Activated naive CD8-positive, alpha-beta T cell (primary cell): Measurements from ENCODE around the gene RAB40B.

Source experiments
- H3K27ac Mint-ChIP-seq: one replicate; pipeline ENCODE4 v1.8.0; 2021; ENCODE audit warnings: mixed read lengths
- H3K27me3 Mint-ChIP-seq: one replicate; pipeline ENCODE4 v1.8.0; 2021; ENCODE audit warnings: mixed read lengths
- H3K36me3 Mint-ChIP-seq: one replicate; pipeline ENCODE4 v1.8.0; 2021; ENCODE audit warnings: mixed read lengths
- H3K4me1 Mint-ChIP-seq: one replicate; pipeline ENCODE4 v1.8.0; 2021; ENCODE audit warnings: low read depth, mixed read lengths
- H3K4me3 Mint-ChIP-seq: one replicate; pipeline ENCODE4 v1.8.0; 2021; ENCODE audit warnings: mild to moderate bottlenecking, mixed read lengths
- H3K9me3 Mint-ChIP-seq: one replicate; pipeline ENCODE4 v1.8.0; 2021; ENCODE audit warnings: low read depth, mixed read lengths

Gene RAB40B

GRCh38 chr17:82703036-82703745 is 4.7 kb upstream of the RAB40B start:
- Mint-ChIP-seq H3K36me3 (no peaks in the 10 kb centered on the region), H3K4me3 (no peak overlapping the region), H3K9me3 (no peaks in the 10 kb centered on the region), H3K27me3 (no peaks in the 10 kb centered on the region), H3K27ac (no peak overlapping the region), H3K4me1 (peaks cover 7% of the 10 kb centered on the region)

- H3K4me1 Mint-ChIP-seq = peaks cover 7% of the 10 kb centered on the region
- H3K27ac Mint-ChIP-seq = no peak overlapping the region
- H3K27me3 Mint-ChIP-seq = no peaks in the 10 kb centered on the region
- no peaks in the 10 kb centered on the region for H3K9me3 Mint-ChIP-seq
- H3K4me3 Mint-ChIP-seq = no peak overlapping the region
- H3K36me3 Mint-ChIP-seq = no peaks in the 10 kb centered on the region
These were observed 3.9 kb upstream of the RAB40B start for GRCh38 chr17:82702231-82702927.

GRCh38 chr17:82699551-82699950 is 1.1 kb upstream of the RAB40B start:
- H3K9me3 Mint-ChIP-seq = peaks cover 1% of the 10 kb centered on the region
- peaks cover 4% of the 10 kb centered on the region for H3K36me3 Mint-ChIP-seq
- no peak overlapping the region for H3K27ac Mint-ChIP-seq
- peak overlapping the region; percentile 85 for H3K4me3 Mint-ChIP-seq
- H3K27me3 Mint-ChIP-seq = no peaks in the 10 kb centered on the region
- peaks cover 9% of the 10 kb centered on the region for H3K4me1 Mint-ChIP-seq

GRCh38 chr17:82698974-82699442 is 510 bp upstream of the RAB40B start:
- Mint-ChIP-seq H3K36me3 (peaks cover 6% of the 10 kb centered on the region), H3K4me1 (peaks cover 9% of the 10 kb centered on the region), H3K9me3 (peaks cover 5% of the 10 kb centered on the region), H3K4me3 (peak overlapping the region; percentile 85), H3K27ac (no peak overlapping the region), H3K27me3 (no peaks in the 10 kb centered on the region)

GRCh38 chr17:82697808-82698064 is 762 bp downstream of the RAB40B start:
- Mint-ChIP-seq H3K4me1 (peaks cover 9% of the 10 kb centered on the region), H3K9me3 (peaks cover 5% of the 10 kb centered on the region), H3K4me3 (peak overlapping the region; percentile 27), H3K36me3 (peaks cover 9% of the 10 kb centered on the region), H3K27me3 (no peaks in the 10 kb centered on the region), H3K27ac (no peak overlapping the region)

GRCh38 chr17:82696916-82697807 is 1.3 kb downstream of the RAB40B start:
- H3K36me3 Mint-ChIP-seq = peaks cover 9% of the 10 kb centered on the region
- H3K4me3 Mint-ChIP-seq = peak overlapping the region; percentile 44
- no peaks in the 10 kb centered on the region for H3K27me3 Mint-ChIP-seq
- peaks cover 9% of the 10 kb centered on the region for H3K4me1 Mint-ChIP-seq
- peaks cover 5% of the 10 kb centered on the region for H3K9me3 Mint-ChIP-seq
- no peak overlapping the region for H3K27ac Mint-ChIP-seq

- Mint-ChIP-seq H3K4me1 (peaks cover 11% of the 10 kb centered on the region), H3K27ac (no peak overlapping the region), H3K9me3 (peaks cover 5% of the 10 kb centered on the region), H3K27me3 (no peaks in the 10 kb centered on the region), H3K36me3 (peaks cover 9% of the 10 kb centered on the region), H3K4me3 (no peak overlapping the region)
These were observed 2.2 kb downstream of the RAB40B start for GRCh38 chr17:82696259-82696658.

GRCh38 chr17:82694647-82695046 is 3.9 kb downstream of the RAB40B start:
- H3K36me3 Mint-ChIP-seq = peaks cover 12% of the 10 kb centered on the region
- no peaks in the 10 kb centered on the region for H3K27me3 Mint-ChIP-seq

GRCh38 chr17:82693168-82693867 is 5.2 kb downstream of the RAB40B start:
- H3K27me3 Mint-ChIP-seq = no peaks in the 10 kb centered on the region
- peaks cover 5% of the 10 kb centered on the region for H3K4me1 Mint-ChIP-seq
- H3K36me3 Mint-ChIP-seq = peaks cover 12% of the 10 kb centered on the region
- no peak overlapping the region for H3K4me3 Mint-ChIP-seq
- peaks cover 5% of the 10 kb centered on the region for H3K9me3 Mint-ChIP-seq
- H3K27ac Mint-ChIP-seq = no peak overlapping the region

More at GRCh38 chr17:82694647-82695046, 3.9 kb downstream of the RAB40B start:
- H3K4me1 Mint-ChIP-seq = peaks cover 11% of the 10 kb centered on the region
- peak overlapping the region; percentile 4 for H3K4me3 Mint-ChIP-seq
- no peak overlapping the region for H3K27ac Mint-ChIP-seq
- peaks cover 5% of the 10 kb centered on the region for H3K9me3 Mint-ChIP-seq

- peaks cover 5% of the 10 kb centered on the region for H3K4me1 Mint-ChIP-seq
- no peaks in the 10 kb centered on the region for H3K27me3 Mint-ChIP-seq
- H3K4me3 Mint-ChIP-seq = no peak overlapping the region
- H3K9me3 Mint-ChIP-seq = peaks cover 5% of the 10 kb centered on the region
- H3K27ac Mint-ChIP-seq = no peak overlapping the region
- H3K36me3 Mint-ChIP-seq = peaks cover 12% of the 10 kb centered on the region
These were observed 6.2 kb downstream of the RAB40B start for GRCh38 chr17:82692268-82692667.

- Mint-ChIP-seq H3K4me3 (peak overlapping the region; percentile 20), H3K27ac (no peak overlapping the region), H3K27me3 (no peaks in the 10 kb centered on the region), H3K9me3 (peaks cover 5% of the 10 kb centered on the region), H3K36me3 (peaks cover 12% of the 10 kb centered on the region), H3K4me1 (peaks cover 3% of the 10 kb centered on the region)
These were observed 6.8 kb downstream of the RAB40B start for GRCh38 chr17:82691714-82692113.

- Mint-ChIP-seq H3K4me1 (peaks cover 3% of the 10 kb centered on the region), H3K27ac (no peak overlapping the region), H3K27me3 (no peaks in the 10 kb centered on the region), H3K4me3 (no peak overlapping the region), H3K36me3 (peaks cover 12% of the 10 kb centered on the region), H3K9me3 (peaks cover 5% of the 10 kb centered on the region)
These were observed 7.6 kb downstream of the RAB40B start for GRCh38 chr17:82690786-82691489.

GRCh38 chr17:82689077-82689476 is 9.4 kb downstream of the RAB40B start:
- no peak overlapping the region for H3K27ac Mint-ChIP-seq
- H3K9me3 Mint-ChIP-seq = no peaks in the 10 kb centered on the region
- peaks cover 3% of the 10 kb centered on the region for H3K4me1 Mint-ChIP-seq
- H3K27me3 Mint-ChIP-seq = no peaks in the 10 kb centered on the region
- H3K4me3 Mint-ChIP-seq = no peak overlapping the region
- peaks cover 5% of the 10 kb centered on the region for H3K36me3 Mint-ChIP-seq

GRCh38 chr17:82687871-82688270 is 10.6 kb downstream of the RAB40B start:
- Mint-ChIP-seq H3K4me1 (peaks cover 3% of the 10 kb centered on the region), H3K27me3 (no peaks in the 10 kb centered on the region), H3K36me3 (peaks cover 3% of the 10 kb centered on the region), H3K4me3 (no peak overlapping the region), H3K9me3 (no peaks in the 10 kb centered on the region), H3K27ac (no peak overlapping the region)
